HEK293 (cell line): Measurements from ENCODE around the gene PTPRJ.

Experiments
- CTCF ChIA-PET: fragments of 350-600 bp; formaldehyde crosslinking; extraction: SDS; loops from one replicate; lab custom pipeline; 2021; ENCODE audit warnings: antibody characterized with exemption; lab: Yijun Ruan, JAX
- POLR2A ChIA-PET: fragments of 300-600 bp; formaldehyde crosslinking; extraction: SDS; loops from one replicate; lab custom pipeline; 2020; ENCODE audit warnings: antibody characterized with exemption, inconsistent platforms; lab: Yijun Ruan, JAX
- H3K27ac ChIP-seq: fragments of 200-500 bp; sonication (Bioruptor generic); 2 replicates; pipeline ENCODE4 v1.5.1; 2014; ENCODE audit warnings: low read depth, low read length, control low read depth, inconsistent platforms; ENCODE audit errors: extremely low read depth
- H3K36me3 ChIP-seq, 2 experiments: fragments of 200-500 bp in 1 of 2; sonication (Bioruptor generic) in 1 of 2; 1 replicate in 1 of 2; 2 replicates in 1 of 2; pipeline ENCODE4 v1.5.1; 2014 to 2017; ENCODE audit warnings: inconsistent platforms in 2 of 2, low read length in 2 of 2; ENCODE audit not compliant: control insufficient read depth in 2 of 2, insufficient read depth in 1 of 2
- H3K4me1 ChIP-seq: fragments of 200-500 bp; sonication (Bioruptor generic); 2 replicates; pipeline ENCODE4 v1.5.1; 2014; ENCODE audit warnings: mild to moderate bottlenecking, low read length, inconsistent platforms; ENCODE audit not compliant: control insufficient read depth, insufficient read depth
- H3K4me3 ChIP-seq: 2 replicates; pipeline ENCODE4 v1.5.1; 2011; ENCODE audit warnings: low read depth, mild to moderate bottlenecking, control low read depth, low read length, moderate library complexity
- H3K9me3 ChIP-seq: fragments of 200-500 bp; sonication (Bioruptor generic); 2 replicates; pipeline ENCODE4 v1.5.1; 2014; ENCODE audit warnings: low read depth, low read length, inconsistent platforms; ENCODE audit not compliant: control insufficient read depth, insufficient read depth
- CTCF ChIP-seq: fragments of 450-650 bp; formaldehyde crosslinking; IDR thresholded peaks from 2 replicates; pipeline ENCODE4 v1.5.1; 2016; ENCODE audit warnings: missing biosample characterization, missing genetic modification characterization
- FEZF1 ChIP-seq: fragments of 450-650 bp; formaldehyde crosslinking; IDR thresholded peaks from 2 replicates; pipeline ENCODE4 v1.5.1; 2016; ENCODE audit warnings: missing biosample characterization, missing genetic modification characterization
- SCRT1 ChIP-seq: fragments of 450-650 bp; formaldehyde crosslinking; IDR thresholded peaks from 2 replicates; pipeline ENCODE4 v1.5.1; 2016; ENCODE audit warnings: missing biosample characterization, missing genetic modification characterization, borderline replicate concordance
- ZBTB11 ChIP-seq: fragments of 450-650 bp; formaldehyde crosslinking; conservative IDR thresholded peaks from 2 replicates; pipeline ENCODE4 v1.5.1; 2016; ENCODE audit warnings: low read depth, missing biosample characterization, missing genetic modification characterization
- ZEB2 ChIP-seq: fragments of 450-650 bp; formaldehyde crosslinking; IDR thresholded peaks from 2 replicates; pipeline ENCODE4 v1.5.1; 2016; ENCODE audit warnings: missing biosample characterization, missing genetic modification characterization
- ZFP69B ChIP-seq: fragments of 450-650 bp; formaldehyde crosslinking; IDR thresholded peaks from 2 replicates; pipeline ENCODE4 v1.5.1; 2016; ENCODE audit warnings: missing biosample characterization, missing genetic modification characterization
- ZNF138 ChIP-seq: fragments of 450-650 bp; formaldehyde crosslinking; IDR thresholded peaks from 2 replicates; pipeline ENCODE4 v1.5.1; 2016; ENCODE audit warnings: missing biosample characterization, missing genetic modification characterization, borderline replicate concordance
- ZNF148 ChIP-seq: fragments of 450-650 bp; formaldehyde crosslinking; IDR thresholded peaks from 2 replicates; pipeline ENCODE4 v1.5.0; 2017; ENCODE audit warnings: missing biosample characterization, missing genetic modification characterization, borderline replicate concordance
- ZNF155 ChIP-seq: fragments of 450-650 bp; formaldehyde crosslinking; IDR thresholded peaks from 2 replicates; pipeline ENCODE4 v1.5.1; 2016; ENCODE audit warnings: missing biosample characterization, missing genetic modification characterization
- ZNF16 ChIP-seq: fragments of 450-650 bp; formaldehyde crosslinking; IDR thresholded peaks from 2 replicates; pipeline ENCODE4 v1.5.1; 2016; ENCODE audit warnings: low read depth, missing biosample characterization, missing genetic modification characterization
- ZNF433 ChIP-seq: fragments of 450-650 bp; formaldehyde crosslinking; IDR thresholded peaks from 2 replicates; pipeline ENCODE4 v1.5.1; 2016; ENCODE audit warnings: missing biosample characterization, missing genetic modification characterization, low read depth
- ZNF488 ChIP-seq: fragments of 450-650 bp; formaldehyde crosslinking; IDR thresholded peaks from 2 replicates; pipeline ENCODE4 v1.5.1; 2016; ENCODE audit warnings: missing biosample characterization, missing genetic modification characterization
- ZNF585B ChIP-seq: fragments of 450-650 bp; formaldehyde crosslinking; IDR thresholded peaks from 2 replicates; pipeline ENCODE4 v1.5.1; 2016; ENCODE audit warnings: missing biosample characterization, missing genetic modification characterization
- ZNF610 ChIP-seq: fragments of 450-650 bp; formaldehyde crosslinking; IDR thresholded peaks from 2 replicates; pipeline ENCODE4 v1.5.1; 2016; ENCODE audit warnings: missing biosample characterization, missing genetic modification characterization, borderline replicate concordance
- ZNF621 ChIP-seq: fragments of 450-650 bp; formaldehyde crosslinking; IDR thresholded peaks from 2 replicates; pipeline ENCODE4 v1.5.1; 2017; ENCODE audit warnings: missing biosample characterization, missing genetic modification characterization
- ZNF654 ChIP-seq: fragments of 450-650 bp; formaldehyde crosslinking; IDR thresholded peaks from 2 replicates; pipeline ENCODE4 v1.5.1; 2016; ENCODE audit warnings: low read depth, missing biosample characterization, missing genetic modification characterization
- ZNF692 ChIP-seq: fragments of 450-650 bp; formaldehyde crosslinking; IDR thresholded peaks from 2 replicates; pipeline ENCODE4 v1.5.1; 2016; ENCODE audit warnings: missing biosample characterization, missing genetic modification characterization
- ZSCAN5A ChIP-seq: fragments of 450-650 bp; formaldehyde crosslinking; IDR thresholded peaks from 2 replicates; pipeline ENCODE4 v1.5.1; 2016; ENCODE audit warnings: missing biosample characterization, missing genetic modification characterization

PTPRJ gene

GRCh38 chr11:48172818-48173609, 192.7 kb downstream of the PTPRJ start:
- Histone ChIP-seq H3K4me3 (no peak overlapping the region), H3K4me1 (no peaks in the 10 kb centered on the region), H3K9me3 (no peaks in the 10 kb centered on the region), H3K36me3 (no peaks in the 10 kb centered on the region), H3K27ac (no peak overlapping the region)
- POLR2A ChIA-PET: no interaction called here
- TF ChIP-seq ZFP69B (tag by site-specific recombination): peak; percentile 81
- no peak for TF ChIP-seq ZNF621
- peak; percentile 82 for TF ChIP-seq ZNF654 (tag by site-specific recombination)
- TF ChIP-seq ZEB2 (tag by site-specific recombination): 0 out of 2 replicates have a peak, but pooled peaks have one; percentile 24
- TF ChIP-seq ZNF16: no peak
- peak; percentile 76; the same call in 1 of the 2 replicates for TF ChIP-seq ZNF692 (tag by site-specific recombination)
- peak; percentile 60 for TF ChIP-seq CTCF (tag by site-specific recombination)
- CTCF ChIA-PET: interaction anchor here (0.5 to 1.8 kb wide), 18 partner anchors 8 to 1248 kb away, joined by 3 to 7 read pairs (median 4); no protein-coding TSS in a partner anchor

GRCh38 chr11:48177661-48178060, 197.3 kb downstream of the PTPRJ start:
- Histone ChIP-seq H3K9me3 (no peaks in the 10 kb centered on the region), H3K36me3 (no peaks in the 10 kb centered on the region), H3K4me1 (no peaks in the 10 kb centered on the region), H3K27ac (no peak overlapping the region), H3K4me3 (no peak overlapping the region)
- POLR2A ChIA-PET: no interaction called here
- TF ChIP-seq ZNF488 (tag by site-specific recombination): no peak
- TF ChIP-seq ZNF585B: no peak
- no peak for TF ChIP-seq ZNF610 (tag by site-specific recombination)
- no peak for TF ChIP-seq ZNF155 (tag by site-specific recombination)
- TF ChIP-seq ZBTB11 (tag by site-specific recombination): no peak
- no peak for TF ChIP-seq ZNF138 (tag by site-specific recombination)
- TF ChIP-seq SCRT1 (tag by site-specific recombination): no peak
- TF ChIP-seq ZNF433 (tag by site-specific recombination): no peak
- TF ChIP-seq FEZF1 (tag by site-specific recombination): no peak
- TF ChIP-seq ZSCAN5A (tag by site-specific recombination): no peak
- TF ChIP-seq ZNF148: no peak
- CTCF ChIA-PET: interaction anchor here (0.7 to 1.1 kb wide), 2 partner anchors 13 to 131 kb away, joined by 3 to 4 read pairs; no protein-coding TSS in a partner anchor
